Measurements from ENCODE around the gene RGS8. TPM values are rescaled to one million over a fixed set of nuclear protein-coding genes. Genes with fewer than 3 reads are reported as not detected.

RGS8 gene
- total RNA-seq, 2 experiments from 2014 or later: not detected

DNA sequence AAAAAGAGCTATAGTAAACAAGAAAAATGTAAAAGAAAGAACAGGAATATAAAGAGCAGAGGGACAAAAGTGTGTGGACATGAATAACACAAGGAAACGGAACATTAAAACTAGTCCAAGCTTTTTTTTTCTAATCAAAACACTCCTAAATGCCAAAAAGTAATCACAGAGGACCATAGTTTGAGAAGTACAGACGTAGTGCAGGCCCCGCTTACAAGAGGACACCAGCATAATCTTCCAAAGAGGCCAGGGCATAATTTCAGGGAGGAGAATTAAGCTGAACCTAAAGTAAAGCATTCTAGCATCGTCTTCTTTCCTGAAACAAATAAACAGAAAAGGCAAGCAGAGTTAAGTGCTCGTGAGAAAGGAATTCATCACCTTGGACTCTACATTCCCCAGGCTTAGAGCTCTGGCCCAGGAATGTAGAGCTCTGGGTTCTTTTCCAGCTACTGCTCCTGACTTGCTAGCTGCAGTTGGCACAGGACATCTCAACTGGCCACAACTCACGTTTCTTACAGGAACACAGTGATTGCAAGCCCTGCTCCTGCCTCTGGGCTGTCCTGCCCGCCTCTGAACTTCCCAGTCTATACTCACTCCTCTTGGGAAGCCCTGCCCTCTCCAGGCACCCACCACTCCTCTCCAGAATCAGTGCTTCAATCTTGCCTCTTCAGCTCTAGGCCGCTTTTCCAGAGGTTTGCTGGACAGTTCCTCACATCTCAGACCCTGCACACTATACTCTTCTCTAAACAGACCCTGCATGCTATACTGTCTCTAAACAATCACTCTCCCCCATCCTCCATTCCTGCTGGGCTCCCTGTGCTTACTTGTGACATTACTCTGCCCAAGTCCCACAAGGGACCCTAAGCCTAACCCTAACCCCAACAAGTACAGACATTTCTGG, 9.8 kb downstream of the RGS8 start:
- no peaks in the 10 kb centered on the region for H3K36me3 Mint-ChIP-seq
- no peak overlapping the region for H3K27ac Mint-ChIP-seq
- H3K27me3 Mint-ChIP-seq: peaks cover 55% of the 10 kb centered on the region
- CTCF ChIA-PET: interaction anchor here (1.0 to 1.4 kb wide), 3 partner anchors 11 to 108 kb away, joined by 3 read pairs; no protein-coding TSS in a partner anchor
- H3K9me3 Mint-ChIP-seq (ENCODE audit: low read depth): no peaks in the 10 kb centered on the region
- ATAC-seq (no peak), DNase-seq (no peak)
- H3K4me1 Mint-ChIP-seq: peaks cover 2% of the 10 kb centered on the region
- no peak overlapping the region for H3K4me3 Mint-ChIP-seq

GRCh38 chr1:182672487-182672836, 11.9 kb downstream of the RGS8 start:
- ATAC-seq: no peak
- H3K27ac Mint-ChIP-seq: no peak overlapping the region
- H3K27me3 Mint-ChIP-seq: peaks cover 49% of the 10 kb centered on the region
- peaks cover under 1% of the 10 kb centered on the region for H3K4me1 Mint-ChIP-seq
- CTCF ChIA-PET: no interaction called here
- H3K9me3 Mint-ChIP-seq (ENCODE audit: low read depth): no peaks in the 10 kb centered on the region
- H3K36me3 Mint-ChIP-seq: no peaks in the 10 kb centered on the region
- no peak for DNase-seq
- H3K4me3 Mint-ChIP-seq: no peak overlapping the region

DNA sequence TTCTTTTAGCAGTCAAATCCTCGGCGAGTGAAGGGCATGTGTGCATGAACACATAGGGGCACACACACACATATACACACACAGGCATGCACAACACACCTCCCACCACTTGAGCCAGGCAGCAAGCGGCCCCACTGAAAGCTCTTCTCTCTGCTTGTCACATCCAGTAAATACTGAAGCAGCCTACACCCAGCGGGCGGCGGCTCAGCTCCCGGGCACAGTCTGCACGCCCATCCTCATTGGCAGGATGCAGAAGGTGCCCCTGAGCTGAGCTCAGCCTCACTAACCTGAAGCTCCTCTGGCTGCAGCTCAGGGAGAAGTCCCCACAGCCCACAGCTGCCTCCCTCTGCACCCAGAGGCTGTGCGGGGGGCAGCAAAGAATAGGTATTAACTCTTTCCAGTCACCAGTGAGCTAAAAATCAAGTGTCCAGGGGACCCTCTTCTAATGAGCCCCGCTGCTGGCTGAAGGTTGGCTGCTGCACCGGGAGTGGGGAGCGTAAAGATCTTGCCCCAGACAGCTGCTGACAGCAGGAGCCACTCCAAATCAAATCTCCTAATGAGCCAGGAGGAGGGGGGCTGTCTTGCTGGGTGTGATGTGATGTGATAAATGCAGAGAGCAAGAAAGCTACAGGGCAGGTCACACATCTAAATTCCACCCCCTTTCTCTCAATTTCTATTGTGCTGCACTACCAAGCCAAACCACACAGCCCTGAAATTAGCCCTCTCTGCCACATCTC, 12.5 kb downstream of the RGS8 start:
- ATAC-seq (no peak), DNase-seq (no peak)
- Mint-ChIP-seq H3K27me3 (peaks cover 47% of the 10 kb centered on the region), H3K9me3 (ENCODE audit: low read depth) (no peaks in the 10 kb centered on the region), H3K4me3 (no peak overlapping the region), H3K4me1 (no peaks in the 10 kb centered on the region), H3K27ac (no peak overlapping the region), H3K36me3 (no peaks in the 10 kb centered on the region)
- CTCF ChIA-PET: no interaction called here

DNA sequence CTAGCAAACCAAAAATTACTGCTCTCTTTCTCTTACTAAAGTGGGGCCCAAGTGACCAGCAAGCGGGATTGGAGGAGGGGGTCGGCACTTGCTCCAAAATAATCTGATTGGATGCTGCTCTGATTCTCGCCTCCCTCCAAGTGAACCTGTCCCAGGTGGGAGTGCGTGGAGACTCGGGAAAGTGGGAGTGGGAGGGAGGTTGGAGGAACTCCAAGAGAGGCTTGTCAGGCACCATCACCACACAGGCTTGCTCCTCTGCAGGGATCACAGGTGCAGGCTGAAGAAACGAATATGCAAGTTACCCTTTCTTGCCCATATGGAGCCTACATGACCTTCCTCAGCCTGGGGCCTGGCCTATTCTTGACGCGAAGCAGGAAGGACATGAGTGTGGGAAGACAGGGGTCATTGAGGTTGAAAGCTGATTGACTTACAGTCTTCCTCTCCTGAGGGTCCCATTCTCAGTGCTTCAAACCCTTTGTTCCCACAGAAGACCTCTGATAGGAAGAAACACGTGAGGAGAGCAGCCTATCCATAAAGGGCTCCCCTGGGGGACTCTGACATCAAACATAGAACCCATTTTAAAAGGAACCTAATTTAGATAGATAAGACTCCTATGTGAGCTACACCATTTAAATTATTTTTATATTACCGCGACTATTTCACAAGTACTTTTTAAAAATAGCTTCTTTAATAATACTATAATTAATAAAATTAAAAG, 14.2 kb downstream of the RGS8 start:
- Mint-ChIP-seq H3K36me3 (no peaks in the 10 kb centered on the region), H3K27ac (no peak overlapping the region), H3K4me3 (no peak overlapping the region), H3K27me3 (peaks cover 53% of the 10 kb centered on the region), H3K9me3 (ENCODE audit: low read depth) (no peaks in the 10 kb centered on the region), H3K4me1 (no peaks in the 10 kb centered on the region)
- ATAC-seq: no peak
- CTCF ChIA-PET: no interaction called here
- DNase-seq: no peak

- Mint-ChIP-seq H3K9me3 (ENCODE audit: low read depth) (no peaks in the 10 kb centered on the region), H3K27ac (no peak overlapping the region), H3K4me1 (no peaks in the 10 kb centered on the region), H3K4me3 (no peak overlapping the region), H3K36me3 (no peaks in the 10 kb centered on the region), H3K27me3 (peaks cover 51% of the 10 kb centered on the region)
- no peak for ATAC-seq
- CTCF ChIA-PET: no interaction called here
- DNase-seq: no peak
Measured at GRCh38 chr1:182669266-182669665, 15.1 kb downstream of the RGS8 start.

- Mint-ChIP-seq H3K36me3 (no peaks in the 10 kb centered on the region), H3K27me3 (peaks cover 52% of the 10 kb centered on the region), H3K27ac (no peak overlapping the region), H3K4me3 (no peak overlapping the region), H3K4me1 (no peaks in the 10 kb centered on the region), H3K9me3 (ENCODE audit: low read depth) (no peaks in the 10 kb centered on the region)
- ATAC-seq: no peak
- CTCF ChIA-PET: no interaction called here
- DNase-seq: no peak
Measured at GRCh38 chr1:182668521-182669054, 15.8 kb downstream of the RGS8 start.

GRCh38 chr1:182667848-182668505, 16.4 kb downstream of the RGS8 start:
- H3K4me3 Mint-ChIP-seq: no peak overlapping the region
- no peaks in the 10 kb centered on the region for H3K4me1 Mint-ChIP-seq
- H3K36me3 Mint-ChIP-seq: no peaks in the 10 kb centered on the region
- no peak overlapping the region for H3K27ac Mint-ChIP-seq
- DNase-seq (no peak), ATAC-seq (no peak)
- H3K9me3 Mint-ChIP-seq (ENCODE audit: low read depth): no peaks in the 10 kb centered on the region
- H3K27me3 Mint-ChIP-seq: peaks cover 53% of the 10 kb centered on the region
- CTCF ChIA-PET: no interaction called here

- H3K27ac Mint-ChIP-seq: no peak overlapping the region
- DNase-seq (no peak), ATAC-seq (no peak)
- no peaks in the 10 kb centered on the region for H3K9me3 Mint-ChIP-seq (ENCODE audit: low read depth)
- H3K4me1 Mint-ChIP-seq: no peaks in the 10 kb centered on the region
- CTCF ChIA-PET: interaction anchor here (0.8 to 1.1 kb wide), 3 partner anchors 11 to 72 kb away, joined by 3 to 5 read pairs (median 3); no protein-coding TSS in a partner anchor
- H3K36me3 Mint-ChIP-seq: no peaks in the 10 kb centered on the region
- H3K4me3 Mint-ChIP-seq: no peak overlapping the region
- H3K27me3 Mint-ChIP-seq: peaks cover 53% of the 10 kb centered on the region
Measured at GRCh38 chr1:182666706-182667105, 17.7 kb downstream of the RGS8 start.

GRCh38 chr1:182664296-182664695, 20.1 kb downstream of the RGS8 start:
- H3K27me3 Mint-ChIP-seq: peaks cover 61% of the 10 kb centered on the region
- H3K4me1 Mint-ChIP-seq: no peaks in the 10 kb centered on the region
- ATAC-seq: no peak
- CTCF ChIA-PET: interaction anchor here (1.6 to 1.7 kb wide), 2 partner anchors 9 to 60 kb away, joined by 3 read pairs; no protein-coding TSS in a partner anchor
- no peaks in the 10 kb centered on the region for H3K9me3 Mint-ChIP-seq (ENCODE audit: low read depth)
- no peak overlapping the region for H3K27ac Mint-ChIP-seq
- H3K36me3 Mint-ChIP-seq: no peaks in the 10 kb centered on the region
- no peak for DNase-seq
- no peak overlapping the region for H3K4me3 Mint-ChIP-seq

DNA sequence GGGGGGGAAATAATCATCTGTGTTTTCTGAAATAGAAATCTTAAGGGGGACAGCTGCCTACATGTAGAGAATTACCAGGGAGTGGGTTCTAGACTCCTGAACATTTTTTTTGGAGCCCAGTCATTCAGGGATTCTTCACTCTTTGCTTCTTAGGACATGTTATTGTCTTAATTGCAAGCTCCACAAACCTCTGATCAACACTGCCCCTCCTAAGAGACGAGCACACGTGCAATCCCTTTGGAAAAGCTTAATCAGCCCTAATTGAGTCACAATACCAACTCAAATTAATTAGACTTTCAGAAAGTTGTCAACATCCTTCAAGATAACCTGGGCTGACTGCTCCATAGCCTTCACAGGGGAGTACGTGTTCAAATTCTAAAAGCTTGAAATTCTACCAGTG, 21.4 kb downstream of the RGS8 start:
- peaks cover 67% of the 10 kb centered on the region for H3K27me3 Mint-ChIP-seq
- no peak for ATAC-seq
- CTCF ChIA-PET: interaction anchor here (0.8 to 1.6 kb wide), 2 partner anchors 11 to 121 kb away, joined by 3 to 4 read pairs; no protein-coding TSS in a partner anchor
- H3K36me3 Mint-ChIP-seq: no peaks in the 10 kb centered on the region
- H3K4me1 Mint-ChIP-seq: no peaks in the 10 kb centered on the region
- H3K9me3 Mint-ChIP-seq (ENCODE audit: low read depth): no peaks in the 10 kb centered on the region
- no peak for DNase-seq
- H3K4me3 Mint-ChIP-seq: no peak overlapping the region
- no peak overlapping the region for H3K27ac Mint-ChIP-seq

DNA sequence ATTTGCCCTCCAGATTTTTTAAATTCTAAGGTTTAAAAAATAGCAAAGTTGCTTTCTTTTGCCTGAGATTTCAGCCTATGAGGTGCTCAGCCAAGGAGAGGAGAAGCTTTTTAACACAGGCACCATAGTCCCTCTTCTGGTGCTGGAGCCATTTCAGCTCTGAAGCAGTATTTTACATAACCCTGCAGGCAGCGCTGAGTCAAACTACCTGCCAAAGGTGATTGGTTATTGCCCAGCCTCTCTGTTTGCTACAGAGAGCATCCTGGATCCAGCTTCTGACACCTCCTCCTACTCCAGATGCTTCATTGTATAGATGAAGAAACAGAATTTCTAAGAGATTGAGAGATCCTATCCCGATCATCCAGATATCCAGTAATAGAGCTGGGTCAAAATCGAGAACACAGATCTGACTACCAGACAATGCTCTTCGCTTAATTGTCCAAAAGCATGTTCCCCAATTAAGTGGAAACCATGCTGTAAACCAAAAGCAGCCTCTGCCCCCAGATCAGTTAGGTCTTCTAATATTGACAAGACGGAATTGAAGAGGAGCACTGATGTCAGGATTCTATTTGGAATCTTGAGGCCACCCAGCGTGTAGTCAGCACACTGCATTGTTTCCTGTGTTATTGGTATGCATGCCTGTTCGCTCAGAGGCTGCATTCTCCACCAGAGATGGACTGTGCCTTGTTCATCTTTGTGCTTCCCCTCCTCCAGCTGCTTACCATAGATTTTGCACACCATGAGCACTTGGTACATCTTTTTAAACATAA, 22.1 kb downstream of the RGS8 start:
- CTCF ChIA-PET: interaction anchor here (0.8 to 1.6 kb wide), 2 partner anchors 11 to 122 kb away, joined by 3 to 4 read pairs; no protein-coding TSS in a partner anchor
- Mint-ChIP-seq H3K27ac (no peak overlapping the region), H3K4me3 (no peak overlapping the region), H3K4me1 (no peaks in the 10 kb centered on the region), H3K27me3 (peaks cover 71% of the 10 kb centered on the region), H3K36me3 (no peaks in the 10 kb centered on the region), H3K9me3 (ENCODE audit: low read depth) (no peaks in the 10 kb centered on the region)
- ATAC-seq (no peak), DNase-seq (no peak)

- CTCF ChIA-PET: interaction anchor here (0.9 kb wide), 1 partner anchor 89 kb away, joined by 3 read pairs; no protein-coding TSS in a partner anchor
- Mint-ChIP-seq H3K27me3 (peaks cover 51% of the 10 kb centered on the region), H3K4me1 (no peaks in the 10 kb centered on the region), H3K4me3 (no peak overlapping the region), H3K27ac (no peak overlapping the region), H3K9me3 (ENCODE audit: low read depth) (no peaks in the 10 kb centered on the region), H3K36me3 (no peaks in the 10 kb centered on the region)
- ATAC-seq (no peak), DNase-seq (no peak)
Measured at GRCh38 chr1:182658055-182658454, 26.3 kb downstream of the RGS8 start.

All from activated CD8-positive, alpha-beta memory T cell treated with anti-CD3 and anti-CD28 coated beads, Interleukin-2, amount 10 ng/mL, durations not matched to agents 7 days and 5 days (primary cell).